SK-N-SH (cell line): Measurements from ENCODE around the gene FASTKD3. TPM values are rescaled to one million over a fixed set of nuclear protein-coding genes. Genes with fewer than 3 reads are reported as not detected.

Experiments used
- CTCF ChIA-PET: fragments of 300-600, 350-600 bp; formaldehyde crosslinking; extraction: SDS; loops from one replicate; lab custom pipeline; 2021; lab: Yijun Ruan, JAX
- POLR2A ChIA-PET: fragments of 350-600 bp; sonication (Branson Sonifier 250); formaldehyde crosslinking; extraction: SDS; loops from one replicate; lab custom pipeline; 2020; ENCODE audit warnings: antibody characterized with exemption, inconsistent platforms; lab: Yijun Ruan, JAX
- DNase-seq: peaks from one replicate; pipeline ENCODE4 v3.0.0; 2012
- H2AFZ ChIP-seq: fragments of 200-600 bp; sonication (generic); 2 replicates; pipeline ENCODE4 v1.8.1; 2016; ENCODE audit warnings: antibody characterized with exemption, mild to moderate bottlenecking, low read depth
- H3F3A ChIP-seq: fragments of 200-600 bp; sonication (generic); replicated peaks from 2 replicates; pipeline ENCODE3; 2016; ENCODE audit warnings: antibody characterized with exemption, mild to moderate bottlenecking; ENCODE audit not compliant: insufficient read depth
- H3K27ac ChIP-seq, 2 experiments: fragments of 200-500 bp in 1 of 2; fragments of 200-600 bp in 1 of 2; sonication (Bioruptor generic) in 1 of 2; sonication (generic), shearing (Covaris generic) in 1 of 2; 2 replicates each; pipeline versions ENCODE4 v1.5.1 to v1.6.1; 2014 to 2016; ENCODE audit warnings: low read depth in 2 of 2, inconsistent platforms in 1 of 2, low read length in 1 of 2, mild to moderate bottlenecking in 1 of 2, mixed read lengths in 1 of 2
- H3K27me3 ChIP-seq: fragments of 200-600 bp; sonication (generic), shearing (Covaris generic); 2 replicates; pipeline ENCODE4 v1.6.1; 2016; ENCODE audit warnings: mixed run types; ENCODE audit not compliant: insufficient read depth
- H3K36me3 ChIP-seq, 2 experiments: fragments of 200-500 bp in 1 of 2; fragments of 200-600 bp in 1 of 2; sonication (Bioruptor generic) in 1 of 2; sonication (generic) in 1 of 2; replicated peaks in 1 of 2; 2 replicates each; pipeline versions ENCODE3 to v1.5.1; 2014 to 2016; ENCODE audit warnings: low read length in 1 of 2, mild to moderate bottlenecking in 1 of 2; ENCODE audit not compliant: insufficient read depth in 2 of 2, control insufficient read depth in 1 of 2
- H3K4me1 ChIP-seq, 2 experiments: fragments of 200-500 bp in 1 of 2; fragments of 200-600 bp in 1 of 2; sonication (Bioruptor generic) in 1 of 2; sonication (generic), shearing (Covaris generic) in 1 of 2; 2 replicates each; pipeline versions ENCODE4 v1.5.1 to v1.6.1; 2014 to 2016; ENCODE audit warnings: low read depth in 1 of 2, low read length in 1 of 2, mixed run types in 1 of 2; ENCODE audit not compliant: insufficient read depth in 2 of 2, control insufficient read depth in 1 of 2
- H3K4me2 ChIP-seq: fragments of 200-600 bp; sonication (generic), shearing (Covaris generic); 2 replicates; pipeline ENCODE4 v1.6.1; 2017; ENCODE audit warnings: mixed run types
- H3K4me3 ChIP-seq, 2 experiments: fragments of 200-500 bp in 1 of 2; fragments of 200-600 bp in 1 of 2; sonication (Bioruptor generic) in 1 of 2; sonication (generic), shearing (Covaris generic) in 1 of 2; 2 replicates each; pipeline versions ENCODE4 v1.5.1 to v1.8.1; 2014 to 2016; ENCODE audit warnings: low read depth in 2 of 2, inconsistent platforms in 1 of 2, low read length in 1 of 2, mild to moderate bottlenecking in 1 of 2, mixed read lengths in 1 of 2, moderate library complexity in 1 of 2
- H3K79me2 ChIP-seq: fragments of 200-600 bp; sonication (generic); 2 replicates; pipeline ENCODE4 v1.8.1; 2017; ENCODE audit warnings: mild to moderate bottlenecking; ENCODE audit not compliant: insufficient read depth
- H3K9ac ChIP-seq: fragments of 200-600 bp; sonication (generic); 2 replicates; pipeline ENCODE4 v1.6.1; 2017; ENCODE audit warnings: mixed run types
- H3K9me2 ChIP-seq: fragments of 200-600 bp; sonication (generic); 2 replicates; pipeline ENCODE4 v1.6.1; 2017; ENCODE audit warnings: mixed run types
- H3K9me3 ChIP-seq: fragments of 200-600 bp; sonication (generic); 2 replicates; pipeline ENCODE4 v1.6.1; 2017; ENCODE audit warnings: mixed run types, mild to moderate bottlenecking, moderate library complexity
- H4K20me1 ChIP-seq: fragments of 200-600 bp; sonication (generic); 2 replicates; pipeline ENCODE4 v1.6.1; 2017; ENCODE audit warnings: mild to moderate bottlenecking, mixed run types; ENCODE audit not compliant: insufficient read depth
- ELF1 ChIP-seq: IDR thresholded peaks from 2 replicates; pipeline ENCODE4 v1.4.0; 2012
- EP300 ChIP-seq, 2 experiments: IDR thresholded peaks; 2 replicates each; pipeline versions ENCODE4 v1.4.0 to v1.6.1; 2012; ENCODE audit warnings: borderline replicate concordance in 1 of 2, low read depth in 1 of 2, low read length in 1 of 2
- EZH2phosphoT487 ChIP-seq: fragments of 200-600 bp; sonication (generic); IDR thresholded peaks from 2 replicates; pipeline ENCODE4 v1.6.1; 2017; ENCODE audit warnings: low read depth, mixed run types, mild to moderate bottlenecking, antibody characterized with exemption, moderate library complexity, borderline replicate concordance
- GABPA ChIP-seq: IDR thresholded peaks from 2 replicates; pipeline ENCODE4 v1.4.0; 2012; ENCODE audit warnings: low read depth, mild to moderate bottlenecking
- GATA2 ChIP-seq: sonication (generic); formaldehyde crosslinking; IDR thresholded peaks from 2 replicates; pipeline ENCODE4 v1.5.0; 2020; ENCODE audit warnings: mild to moderate bottlenecking, missing genetic modification reagents
- NRF1 ChIP-seq: IDR thresholded peaks from 2 replicates; pipeline ENCODE4 v1.6.1; 2012; ENCODE audit warnings: low read depth, mild to moderate bottlenecking, low read length
- RAD21 ChIP-seq: IDR thresholded peaks from 2 replicates; pipeline ENCODE4 v1.6.1; 2012; ENCODE audit warnings: mild to moderate bottlenecking, low read length
- SMC3 ChIP-seq: IDR thresholded peaks from 2 replicates; pipeline ENCODE4 v1.6.1; 2012; ENCODE audit warnings: low read depth, low read length, improper control_type of control experiment
- YY1 ChIP-seq: IDR thresholded peaks from 2 replicates; pipeline ENCODE4 v1.4.0; 2012; ENCODE audit warnings: low read depth, mild to moderate bottlenecking
- WGBS: methylation state at CpG from one replicate; pipeline ENCODE4 v1.1.6; 2017; ENCODE audit warnings: low lambda C conversion rate; 5-methylcytosine and 5-hydroxymethylcytosine counted together
- polyA plus RNA-seq, 3 experiments: library from polyadenylated mRNA; depleted of rRNA; stranded (reverse); fragments of >200 nt; gene quantifications; 2 replicates each; pipeline ENCODE4 v1.2.3, GENCODE V29; 2012
- TF ChIP-seq, protein P1 (sequence below): fragments of 200-600 bp; sonication (generic); IDR thresholded peaks from 2 replicates; pipeline ENCODE4 v1.6.1; 2017; ENCODE audit warnings: antibody characterized with exemption, mild to moderate bottlenecking, moderate library complexity

The FASTKD3 gene
- polyA plus RNA-seq, 1 of the 3 experiments (the other 2 are of a cell fraction): 5.4 TPM

DNA sequence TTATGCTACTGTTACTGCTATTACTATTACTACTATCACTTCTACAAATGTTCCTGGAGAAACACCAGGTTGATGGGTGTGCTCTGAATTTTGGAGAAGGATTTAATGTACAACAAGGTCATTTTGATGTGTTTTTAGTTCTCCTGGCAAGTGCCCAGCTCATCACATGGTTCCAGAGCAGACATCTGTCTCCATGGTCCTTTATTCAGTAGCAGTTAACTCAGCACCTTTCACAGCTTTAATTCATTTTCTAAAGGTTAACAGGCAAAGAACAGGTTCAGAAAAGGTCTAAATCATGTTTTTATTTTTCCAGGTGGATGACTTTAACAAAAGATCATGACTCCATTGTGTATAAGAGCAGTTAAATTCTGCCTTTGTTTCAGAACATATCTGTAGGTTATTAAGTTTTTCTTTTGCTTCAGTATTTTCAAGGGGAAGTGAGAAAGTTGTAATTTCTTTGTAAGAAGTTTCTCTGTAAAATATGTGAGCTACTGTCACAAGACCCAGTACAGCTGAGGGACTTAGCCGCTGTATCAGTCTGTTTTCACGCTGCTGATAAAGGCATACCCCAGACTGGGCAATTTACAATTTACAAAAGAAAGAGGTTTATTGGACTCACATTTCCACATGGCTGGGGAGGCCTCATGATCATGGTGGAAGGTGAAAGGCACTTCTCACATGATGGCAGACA lies 42.1 kb upstream of the FASTKD3 start:
- H3K79me2 ChIP-seq: no peaks in the 10 kb centered on the region
- no peaks in the 10 kb centered on the region for H3K4me1 ChIP-seq
- no peak for DNase-seq
- H3K4me3 ChIP-seq: no peak overlapping the region
- H3K4me2 ChIP-seq: no peak overlapping the region
- H3K9ac ChIP-seq: no peak overlapping the region
- 100% methylated on average over 2 of the region's 2 CpGs for WGBS
- TF ChIP-seq SMC3 (no peak), RAD21 (no peak), GABPA (no peak), NRF1 (no peak), EP300 (IDR thresholded peaks at IDR 0.05; ENCODE audit: borderline replicate concordance in 1 of 2, low read depth in 1 of 2, low read length in 1 of 2) (no peak), ELF1 (no peak), GATA2 (CRISPR knock-in tag) (no peak)
- TF ChIP-seq, protein P1, sequence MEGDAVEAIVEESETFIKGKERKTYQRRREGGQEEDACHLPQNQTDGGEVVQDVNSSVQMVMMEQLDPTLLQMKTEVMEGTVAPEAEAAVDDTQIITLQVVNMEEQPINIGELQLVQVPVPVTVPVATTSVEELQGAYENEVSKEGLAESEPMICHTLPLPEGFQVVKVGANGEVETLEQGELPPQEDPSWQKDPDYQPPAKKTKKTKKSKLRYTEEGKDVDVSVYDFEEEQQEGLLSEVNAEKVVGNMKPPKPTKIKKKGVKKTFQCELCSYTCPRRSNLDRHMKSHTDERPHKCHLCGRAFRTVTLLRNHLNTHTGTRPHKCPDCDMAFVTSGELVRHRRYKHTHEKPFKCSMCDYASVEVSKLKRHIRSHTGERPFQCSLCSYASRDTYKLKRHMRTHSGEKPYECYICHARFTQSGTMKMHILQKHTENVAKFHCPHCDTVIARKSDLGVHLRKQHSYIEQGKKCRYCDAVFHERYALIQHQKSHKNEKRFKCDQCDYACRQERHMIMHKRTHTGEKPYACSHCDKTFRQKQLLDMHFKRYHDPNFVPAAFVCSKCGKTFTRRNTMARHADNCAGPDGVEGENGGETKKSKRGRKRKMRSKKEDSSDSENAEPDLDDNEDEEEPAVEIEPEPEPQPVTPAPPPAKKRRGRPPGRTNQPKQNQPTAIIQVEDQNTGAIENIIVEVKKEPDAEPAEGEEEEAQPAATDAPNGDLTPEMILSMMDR: no peak
- no peaks in the 10 kb centered on the region for H3K27me3 ChIP-seq
- H3K27ac ChIP-seq: no peak overlapping the region
- no peaks in the 10 kb centered on the region for H4K20me1 ChIP-seq
- H2AFZ ChIP-seq: no peak overlapping the region
- H3K9me3 ChIP-seq: no peaks in the 10 kb centered on the region; the same call in 1 of the 2 replicates
- ChIA-PET CTCF (interaction anchor here (1.2 kb wide), 1 partner anchor 24 kb away, joined by 3 read pairs; no protein-coding TSS in a partner anchor), POLR2A (no interaction called here)
- peaks cover 3 to 23% of the 10 kb centered on the region in 2 experiments for H3K36me3 ChIP-seq
- H3F3A ChIP-seq: peaks cover 3% of the 10 kb centered on the region
- H3K9me2 ChIP-seq: no peaks in the 10 kb centered on the region

DNA sequence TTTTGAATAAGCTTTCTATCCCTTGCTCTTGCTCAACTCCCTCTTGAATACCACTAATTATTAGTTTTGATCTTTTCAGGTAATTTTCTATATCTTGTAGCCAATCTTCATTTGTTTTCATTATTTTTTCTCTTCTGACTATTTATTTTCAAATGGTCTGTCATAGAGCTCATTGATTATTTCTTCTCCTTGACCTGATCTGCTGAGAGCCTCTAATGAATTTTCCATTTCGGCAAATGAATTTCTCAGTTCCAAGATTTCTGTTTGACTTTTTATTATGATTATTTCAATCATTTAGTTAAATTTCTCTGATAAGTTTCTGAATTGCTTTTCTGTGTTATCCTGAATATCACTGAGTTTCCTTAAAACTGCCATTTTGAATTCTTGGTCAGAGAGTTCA lies 39.5 kb upstream of the FASTKD3 start:
- peaks cover 6% of the 10 kb centered on the region for H3F3A ChIP-seq
- no peak overlapping the region for H3K4me3 ChIP-seq
- H2AFZ ChIP-seq: no peak overlapping the region
- H4K20me1 ChIP-seq: no peaks in the 10 kb centered on the region
- CTCF ChIA-PET: no interaction called here
- peaks cover 3 to 34% of the 10 kb centered on the region in 2 experiments for H3K36me3 ChIP-seq
- H3K9me3 ChIP-seq: no peaks in the 10 kb centered on the region; the same call in 1 of the 2 replicates
- peaks cover 0 to 5% of the 10 kb centered on the region in 2 experiments; a peak in 1 of 4 replicates for H3K4me1 ChIP-seq
- no peaks in the 10 kb centered on the region for H3K9me2 ChIP-seq
- H3K9ac ChIP-seq: no peak overlapping the region
- POLR2A ChIA-PET: no interaction called here
- 97% methylated on average over 1 of the region's 1 CpG for WGBS
- TF ChIP-seq GATA2 (CRISPR knock-in tag): no peak
- TF ChIP-seq EZH2phosphoT487: no peak
- no peak for TF ChIP-seq EP300 (IDR thresholded peaks at IDR 0.05; ENCODE audit: borderline replicate concordance in 1 of 2, low read depth in 1 of 2, low read length in 1 of 2)
- no peak for TF ChIP-seq YY1
- DNase-seq: no peak
- H3K27me3 ChIP-seq: no peaks in the 10 kb centered on the region
- no peaks in the 10 kb centered on the region for H3K79me2 ChIP-seq
- no peak overlapping the region for H3K27ac ChIP-seq
- no peak overlapping the region for H3K4me2 ChIP-seq
